PC-9 (cell line): ENCODE results near the gene SHISA9. TPM values are rescaled to one million over a fixed set of nuclear protein-coding genes. Genes with fewer than 3 reads are reported as not detected.
"Not testable (repeated sequence)": the region's sequence is repeated elsewhere in the genome, so short reads cannot be mapped to it uniquely, and the experiment has no call there.

Experiments
- Bru-seq: library from RNA; stranded (reverse); fragments of 400-500 nt; gene quantifications from one replicate; lab custom pipeline; 2021; lab: Mats Ljungman, UMichigan
- BruChase-seq, 2 experiments: library from RNA; stranded (reverse); fragments of 400-500 nt; gene quantifications; one replicate each; lab custom pipeline; 2021; lab: Mats Ljungman, UMichigan
- BruUV-seq: library from RNA; stranded (reverse); fragments of 400-500 nt; replicated peaks from 2 replicates; lab custom pipeline; 2021; lab: Mats Ljungman, UMichigan
- CTCF ChIA-PET: fragments of 300-600 bp; sonication (Branson Sonifier 250); formaldehyde crosslinking; loops from one replicate; lab custom pipeline; 2022; ENCODE audit warnings: antibody characterized with exemption; lab: Charles Lee
- POLR2A ChIA-PET: fragments of 300-600 bp; sonication (Branson Sonifier 250); formaldehyde crosslinking; loops from one replicate; lab custom pipeline; 2022; ENCODE audit warnings: antibody characterized with exemption; ENCODE audit not compliant: unreplicated experiment; lab: Charles Lee
- DNase-seq, 2 experiments: peaks; one replicate each; pipeline versions ENCODE4 v3.0.0 to v3.0.0-alpha.2; 2015 to 2022; ENCODE audit warnings: mixed read lengths in 1 of 2
- H2AFZ ChIP-seq: fragments of 200-600 bp; sonication (generic); 2 replicates; pipeline ENCODE4 v1.8.1; 2017; ENCODE audit warnings: antibody characterized with exemption
- H3F3A ChIP-seq: fragments of 200-600 bp; sonication (generic); 2 replicates; pipeline ENCODE4 v1.8.1; 2017; ENCODE audit warnings: antibody characterized with exemption, mild to moderate bottlenecking, low read depth; ENCODE audit not compliant: insufficient read depth
- H3K27ac ChIP-seq: fragments of 200-600 bp; sonication (generic); 2 replicates; pipeline ENCODE4 v1.6.1; 2016; ENCODE audit warnings: mixed run types
- H3K27me3 ChIP-seq: fragments of 200-600 bp; sonication (generic); 2 replicates; pipeline ENCODE4 v1.6.1; 2016; ENCODE audit warnings: low read depth, mixed run types; ENCODE audit not compliant: insufficient read depth
- H3K36me3 ChIP-seq: fragments of 200-600 bp; sonication (generic); 2 replicates; pipeline ENCODE4 v1.6.1; 2016; ENCODE audit warnings: low read depth, mixed run types
- H3K4me1 ChIP-seq: fragments of 200-600 bp; sonication (generic); replicated peaks from 2 replicates; pipeline ENCODE4 v1.6.1; 2016; ENCODE audit warnings: mixed run types; ENCODE audit not compliant: insufficient read depth
- H3K4me2 ChIP-seq: fragments of 200-600 bp; sonication (generic); 2 replicates; pipeline ENCODE4 v1.6.1; 2017; ENCODE audit warnings: mixed run types
- H3K4me3 ChIP-seq: fragments of 200-600 bp; sonication (generic); 2 replicates; pipeline ENCODE4 v1.6.1; 2016; ENCODE audit warnings: mixed run types
- H3K79me2 ChIP-seq: fragments of 200-600 bp; sonication (generic); 2 replicates; pipeline ENCODE4 v1.6.1; 2017; ENCODE audit warnings: low read depth, mixed run types
- H3K9me2 ChIP-seq: fragments of 200-600 bp; sonication (generic); 2 replicates; pipeline ENCODE4 v1.8.1; 2017; ENCODE audit warnings: mild to moderate bottlenecking; ENCODE audit not compliant: insufficient read depth
- H3K9me3 ChIP-seq: fragments of 200-600 bp; sonication (generic); 2 replicates; pipeline ENCODE4 v1.8.1; 2016; ENCODE audit warnings: low read depth; ENCODE audit not compliant: insufficient read depth
- H4K20me1 ChIP-seq: fragments of 200-600 bp; sonication (generic); 2 replicates; pipeline ENCODE4 v1.8.1; 2017; ENCODE audit not compliant: insufficient read depth
- intact Hi-C: fragments of 100-400 bp; cut with micrococcal nuclease; formaldehyde crosslinking; loops from one replicate; pipeline ENCODE4 v1.10.0; 2022; ENCODE audit not compliant: unreplicated experiment
- long read RNA-seq: library from polyadenylated mRNA; stranded (forward); transcript quantifications from one replicate; pipeline ENCODE4 v2.0.0, GENCODE V29; 2022
- total RNA-seq: library from RNA; stranded (reverse); gene quantifications from 2 replicates; pipeline ENCODE4 v1.2.3, GENCODE V29; 2021
- TF ChIP-seq, protein P1 (sequence below): fragments of 200-600 bp; sonication (generic); conservative IDR thresholded peaks from 2 replicates; pipeline ENCODE4 v1.6.1; 2017; ENCODE audit warnings: mixed run types, antibody characterized with exemption, mild to moderate bottlenecking, moderate library complexity

The SHISA9 gene
- total RNA-seq (64.5 and 80.5 TPM in 2 replicates), Bru-seq, nascent RNA (percentile 91 among the genes with signal in this experiment), BruChase-seq, experiment 1, labeled RNA remaining after a 2-hour chase (percentile 95 among the genes with signal in this experiment), BruChase-seq, experiment 2, labeled RNA remaining after a 6-hour chase (percentile 83 among the genes with signal in this experiment)
- long read RNA-seq, full-length matches to known transcripts, result 10 of 35 reads
- long read RNA-seq, partial matches to known transcripts, result 6 of 35 reads
- long read RNA-seq, other reads (novel, unspliced or antisense), result 19 of 35 reads

DNA sequence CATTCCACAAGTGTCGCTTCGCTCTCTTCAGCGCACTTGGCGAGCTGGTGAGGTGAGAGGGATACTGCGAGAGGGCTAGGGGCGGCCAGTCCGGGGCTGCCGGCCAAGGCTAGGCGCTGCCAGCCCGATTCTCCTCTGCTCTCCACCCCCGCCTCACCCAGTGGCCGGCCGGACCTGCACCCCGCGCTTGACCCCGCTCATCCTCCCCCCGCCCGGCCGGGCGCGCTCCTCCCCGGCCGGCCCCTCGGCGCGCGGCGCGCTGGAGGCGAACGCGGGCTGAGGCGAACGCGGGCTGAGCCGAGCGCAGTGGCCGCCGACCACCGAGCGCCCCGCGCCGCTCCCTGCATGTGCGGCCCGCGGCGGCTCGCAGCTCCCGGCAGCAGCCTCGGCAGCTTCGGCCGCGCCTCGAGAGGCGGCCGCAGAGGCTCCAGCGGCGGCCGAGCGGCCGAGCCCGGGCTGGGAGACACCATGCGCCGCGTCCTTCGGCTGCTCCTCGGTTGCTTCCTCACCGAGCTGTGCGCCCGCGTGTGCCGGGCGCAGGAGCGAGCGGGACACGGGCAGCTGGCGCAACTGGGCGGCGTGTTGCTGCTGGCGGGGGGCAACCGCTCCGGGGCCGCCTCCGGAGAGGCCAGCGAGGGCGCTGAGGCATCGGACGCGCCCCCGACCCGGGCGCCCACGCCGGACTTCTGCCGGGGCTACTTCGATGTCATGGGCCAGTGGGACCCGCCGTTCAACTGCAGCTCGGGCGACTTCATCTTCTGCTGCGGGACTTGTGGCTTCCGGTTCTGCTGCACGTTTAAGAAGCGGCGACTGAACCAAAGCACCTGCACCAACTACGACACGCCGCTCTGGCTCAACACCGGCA is at the start of gene SHISA9:
Gene SHISA9 (plus strand): TSS at position 2 of the 865 bp plus-strand sequence.
- H3K4me1 ChIP-seq, result peaks cover 50% of the 10 kb centered on the region
- H3K27me3 ChIP-seq, result no peaks in the 10 kb centered on the region
- H2AFZ ChIP-seq, result peak within 1 kb of the TSS; percentile 73
- no peak for DNase-seq
- H4K20me1 ChIP-seq, result peaks cover 37% of the 10 kb centered on the region
- intact Hi-C loops, result loop anchor here (5.0 to 10.0 kb wide), 3 partner anchors 75 to 807 kb away; no protein-coding TSS in a partner anchor
- no peaks in the 10 kb centered on the region for H3K9me3 ChIP-seq
- TF ChIP-seq, protein P1, sequence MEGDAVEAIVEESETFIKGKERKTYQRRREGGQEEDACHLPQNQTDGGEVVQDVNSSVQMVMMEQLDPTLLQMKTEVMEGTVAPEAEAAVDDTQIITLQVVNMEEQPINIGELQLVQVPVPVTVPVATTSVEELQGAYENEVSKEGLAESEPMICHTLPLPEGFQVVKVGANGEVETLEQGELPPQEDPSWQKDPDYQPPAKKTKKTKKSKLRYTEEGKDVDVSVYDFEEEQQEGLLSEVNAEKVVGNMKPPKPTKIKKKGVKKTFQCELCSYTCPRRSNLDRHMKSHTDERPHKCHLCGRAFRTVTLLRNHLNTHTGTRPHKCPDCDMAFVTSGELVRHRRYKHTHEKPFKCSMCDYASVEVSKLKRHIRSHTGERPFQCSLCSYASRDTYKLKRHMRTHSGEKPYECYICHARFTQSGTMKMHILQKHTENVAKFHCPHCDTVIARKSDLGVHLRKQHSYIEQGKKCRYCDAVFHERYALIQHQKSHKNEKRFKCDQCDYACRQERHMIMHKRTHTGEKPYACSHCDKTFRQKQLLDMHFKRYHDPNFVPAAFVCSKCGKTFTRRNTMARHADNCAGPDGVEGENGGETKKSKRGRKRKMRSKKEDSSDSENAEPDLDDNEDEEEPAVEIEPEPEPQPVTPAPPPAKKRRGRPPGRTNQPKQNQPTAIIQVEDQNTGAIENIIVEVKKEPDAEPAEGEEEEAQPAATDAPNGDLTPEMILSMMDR, result no peak
- peak within 1 kb of the TSS; percentile 99 for H3K27ac ChIP-seq
- peak within 1 kb of the TSS; percentile 94 for H3K4me3 ChIP-seq
- H3F3A ChIP-seq, result peaks cover 29% of the 10 kb centered on the region
- ChIA-PET CTCF (interaction anchor here (0.6 to 0.7 kb wide), 2 partner anchors 47 to 534 kb away, joined by 3 to 4 read pairs; no protein-coding TSS in a partner anchor), POLR2A (interaction anchor here (0.6 to 1.0 kb wide), 9 partner anchors 22 to 529 kb away, joined by 3 to 27 read pairs (median 4); no protein-coding TSS in a partner anchor)
- BruUV-seq, result no TSS peak
- H3K9me2 ChIP-seq, result no peaks in the 10 kb centered on the region
- peaks cover 9% of the 10 kb centered on the region for H3K36me3 ChIP-seq
- H3K79me2 ChIP-seq, result peaks cover 78% of the 10 kb centered on the region
- H3K4me2 ChIP-seq, result peak within 1 kb of the TSS; percentile 85

DNA sequence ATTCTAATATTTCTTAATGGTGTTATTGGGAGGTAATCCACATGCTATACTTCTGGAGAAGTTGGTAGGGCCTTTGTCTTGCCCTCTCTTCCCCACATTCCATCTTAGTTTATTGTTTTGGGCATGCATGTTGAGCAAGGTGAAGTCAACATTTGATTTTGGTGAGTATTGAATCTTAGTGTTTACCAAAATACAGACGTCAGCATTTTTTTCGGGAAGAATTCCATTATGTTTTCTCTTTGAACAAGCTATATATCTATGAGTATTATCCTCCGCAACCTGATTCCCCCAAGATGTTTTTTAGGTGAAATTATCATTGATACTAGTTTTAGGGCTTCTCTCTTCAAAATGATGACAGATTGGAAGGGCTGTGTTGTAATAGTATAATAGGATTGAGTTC is 47.4 kb upstream of the SHISA9 start:
- Histone ChIP-seq H3K9me2 (no peaks in the 10 kb centered on the region), H4K20me1 (no peaks in the 10 kb centered on the region)
- CTCF ChIA-PET, result no interaction called here

DNA sequence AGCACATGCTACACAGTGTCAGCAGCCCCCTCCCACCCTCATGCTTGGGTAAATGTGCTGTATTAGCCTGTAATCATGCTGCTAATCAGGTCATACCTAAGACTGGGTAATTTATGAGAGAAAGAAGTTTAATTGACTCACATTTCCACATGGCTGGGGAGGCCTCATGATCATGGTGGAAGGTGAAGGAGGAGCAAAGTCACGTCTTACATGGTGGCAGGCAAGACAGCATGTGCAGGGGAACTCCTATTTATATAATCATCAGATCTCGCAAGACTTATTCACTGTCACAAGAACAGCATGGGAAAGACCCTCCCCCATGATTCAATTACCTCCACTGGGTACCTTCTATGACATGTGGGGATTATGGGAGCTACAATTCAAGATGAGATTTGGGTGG is 44.0 kb upstream of the SHISA9 start:
- H3K4me2 ChIP-seq, POLR2A ChIA-PET, CTCF ChIA-PET, H3K9me3 ChIP-seq, H3F3A ChIP-seq, H3K9me2 ChIP-seq, H3K4me3 ChIP-seq, intact Hi-C loops, H2AFZ ChIP-seq, H3K79me2 ChIP-seq, H3K4me1 ChIP-seq, BruUV-seq, H3K27me3 ChIP-seq, H3K36me3 ChIP-seq, DNase-seq, H4K20me1 ChIP-seq, H3K27ac ChIP-seq: not testable (repeated sequence)

More for the DNA sequence above, 47.4 kb upstream of the SHISA9 start:
- H3K36me3 ChIP-seq, result no peaks in the 10 kb centered on the region
- H3K27ac ChIP-seq, result no peak overlapping the region
- no peak overlapping the region for H2AFZ ChIP-seq
- no peaks in the 10 kb centered on the region for H3K27me3 ChIP-seq
- H3K79me2 ChIP-seq, result no peaks in the 10 kb centered on the region
- H3K4me2 ChIP-seq, result no peak overlapping the region
- intact Hi-C loops, result no loop called here
- POLR2A ChIA-PET, result no interaction called here
- peaks cover 4% of the 10 kb centered on the region; the same call in 1 of the 2 replicates for H3F3A ChIP-seq
- no peaks in the 10 kb centered on the region for H3K4me1 ChIP-seq
- TF ChIP-seq, protein P1, result no peak
- DNase-seq, result no peak
- no TSS peak for BruUV-seq
- H3K9me3 ChIP-seq, result peaks cover 6% of the 10 kb centered on the region; the same call in 1 of the 2 replicates
- H3K4me3 ChIP-seq, result no peak overlapping the region
